ENCODE results near the gene SECISBP2. TPM values are rescaled to one million over a fixed set of nuclear protein-coding genes. Genes with fewer than 3 reads are reported as not detected.
"Not testable (repeated sequence)": the region's sequence is repeated elsewhere in the genome, so short reads cannot be mapped to it uniquely, and the experiment has no call there.

The SECISBP2 gene
- total RNA-seq, 2 donors from 2014 or later, result 43.1 to 76.2 TPM

DNA sequence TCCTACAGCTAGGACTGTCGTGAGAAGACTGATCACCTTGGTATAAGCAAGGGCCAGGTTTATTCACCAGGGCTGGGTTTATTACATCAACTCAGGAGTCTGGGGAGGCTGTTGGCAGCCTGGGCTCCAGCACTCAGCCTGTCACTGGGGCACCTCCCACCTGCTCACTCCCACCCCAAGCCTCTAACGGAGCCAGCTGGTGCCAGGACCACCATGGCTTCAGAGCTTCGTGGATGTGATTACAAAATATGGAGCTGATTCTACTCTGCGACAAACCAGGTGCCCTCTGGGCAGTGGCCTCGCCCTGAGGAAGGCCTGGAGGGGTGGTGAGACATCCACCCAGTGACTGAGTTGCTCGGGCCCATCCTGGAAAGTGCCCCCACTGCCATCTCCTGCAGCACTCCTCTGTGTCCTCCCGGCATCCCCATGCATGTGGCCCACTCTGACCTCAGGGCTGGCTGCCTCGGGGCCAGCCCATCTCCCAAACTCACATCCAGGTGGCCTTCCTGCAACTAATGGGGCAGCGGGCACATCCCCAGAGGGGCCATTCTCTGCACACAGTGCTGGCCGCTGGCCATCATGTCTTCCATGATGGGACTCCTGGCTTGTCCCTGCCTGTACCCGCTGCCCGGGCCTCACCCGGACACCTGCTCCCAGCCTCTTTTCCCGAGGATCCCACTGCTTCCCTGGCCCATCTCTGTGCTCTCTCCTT is 49.6 kb downstream of the SECISBP2 start:
- no peak for DNase-seq (ENCODE audit: low spot score)
- no peaks in the 10 kb centered on the region for H3K9me3 ChIP-seq
- H3K4me3 ChIP-seq, result no peak overlapping the region
- intact Hi-C loops (cut with DNase I), result no loop called here
- no peak overlapping the region for H3K27ac ChIP-seq
- 85% methylated on average over 14 of the region's 14 CpGs for WGBS
- H3K4me1 ChIP-seq (replicated peaks), result no peaks in the 10 kb centered on the region
- no peaks in the 10 kb centered on the region for H3K27me3 ChIP-seq (replicated peaks; ENCODE audit: insufficient read depth)
- TF ChIP-seq POLR2A (IDR thresholded peaks at IDR 0.05) (no peak), POLR2AphosphoS5 (IDR thresholded peaks at IDR 0.05) (no peak), CTCF (IDR thresholded peaks at IDR 0.05) (no peak)
- H3K36me3 ChIP-seq, result no peaks in the 10 kb centered on the region

- no peaks in the 10 kb centered on the region for H3K4me1 ChIP-seq (replicated peaks)
- no peak for TF ChIP-seq POLR2A (IDR thresholded peaks at IDR 0.05)
- no peak overlapping the region for H3K4me3 ChIP-seq
Measured at GRCh38 chr9:89368550-89368949, 50.2 kb downstream of the SECISBP2 start.

GRCh38 chr9:89368978-89369377 is 50.7 kb downstream of the SECISBP2 start:
- Histone ChIP-seq H3K4me1 (replicated peaks) (no peaks in the 10 kb centered on the region), H3K27me3 (replicated peaks; ENCODE audit: insufficient read depth) (no peaks in the 10 kb centered on the region), H3K27ac (no peak overlapping the region), H3K9me3 (no peaks in the 10 kb centered on the region), H3K36me3 (no peaks in the 10 kb centered on the region), H3K4me3 (no peak overlapping the region)
- intact Hi-C loops (cut with DNase I), result no loop called here
- no peak for DNase-seq (ENCODE audit: low spot score)
- WGBS, result 83% methylated on average over 8 of the region's 8 CpGs
- no peak for TF ChIP-seq POLR2AphosphoS5 (IDR thresholded peaks at IDR 0.05)
- TF ChIP-seq CTCF (IDR thresholded peaks at IDR 0.05), result no peak
- TF ChIP-seq POLR2A (IDR thresholded peaks at IDR 0.05), result no peak

More at GRCh38 chr9:89368550-89368949, 50.2 kb downstream of the SECISBP2 start:
- 81% methylated on average over 7 of the region's 7 CpGs for WGBS
- no peaks in the 10 kb centered on the region for H3K27me3 ChIP-seq (replicated peaks; ENCODE audit: insufficient read depth)
- intact Hi-C loops (cut with DNase I), result no loop called here
- H3K36me3 ChIP-seq, result no peaks in the 10 kb centered on the region
- DNase-seq (ENCODE audit: low spot score), result no peak
- H3K9me3 ChIP-seq, result no peaks in the 10 kb centered on the region
- H3K27ac ChIP-seq, result no peak overlapping the region

- no peak for TF ChIP-seq POLR2A (IDR thresholded peaks at IDR 0.05)
- TF ChIP-seq CTCF (IDR thresholded peaks at IDR 0.05), result no peak
- TF ChIP-seq POLR2AphosphoS5 (IDR thresholded peaks at IDR 0.05), result no peak
- no peaks in the 10 kb centered on the region for H3K27me3 ChIP-seq (replicated peaks; ENCODE audit: insufficient read depth)
- DNase-seq (ENCODE audit: low spot score), result no peak
- intact Hi-C loops (cut with DNase I), result no loop called here
- no peaks in the 10 kb centered on the region for H3K4me1 ChIP-seq (replicated peaks)
- H3K27ac ChIP-seq, result no peak overlapping the region
- H3K9me3 ChIP-seq, result no peaks in the 10 kb centered on the region
- 77% methylated on average over 6 of the region's 6 CpGs for WGBS
- no peaks in the 10 kb centered on the region for H3K36me3 ChIP-seq
- no peak overlapping the region for H3K4me3 ChIP-seq
Measured at GRCh38 chr9:89370593-89370992, 52.3 kb downstream of the SECISBP2 start.

- H3K4me3 ChIP-seq; intact Hi-C loops (cut with DNase I); H3K27me3 ChIP-seq (replicated peaks; ENCODE audit: insufficient read depth); H3K36me3 ChIP-seq; H3K4me1 ChIP-seq (replicated peaks); DNase-seq (ENCODE audit: low spot score); H3K27ac ChIP-seq; H3K9me3 ChIP-seq: not testable (repeated sequence)
- 83% methylated on average over 5 of the region's 5 CpGs for whole genome bisulfite sequencing
Measured at GRCh38 chr9:89371791-89372190, 53.5 kb downstream of the SECISBP2 start.

DNA sequence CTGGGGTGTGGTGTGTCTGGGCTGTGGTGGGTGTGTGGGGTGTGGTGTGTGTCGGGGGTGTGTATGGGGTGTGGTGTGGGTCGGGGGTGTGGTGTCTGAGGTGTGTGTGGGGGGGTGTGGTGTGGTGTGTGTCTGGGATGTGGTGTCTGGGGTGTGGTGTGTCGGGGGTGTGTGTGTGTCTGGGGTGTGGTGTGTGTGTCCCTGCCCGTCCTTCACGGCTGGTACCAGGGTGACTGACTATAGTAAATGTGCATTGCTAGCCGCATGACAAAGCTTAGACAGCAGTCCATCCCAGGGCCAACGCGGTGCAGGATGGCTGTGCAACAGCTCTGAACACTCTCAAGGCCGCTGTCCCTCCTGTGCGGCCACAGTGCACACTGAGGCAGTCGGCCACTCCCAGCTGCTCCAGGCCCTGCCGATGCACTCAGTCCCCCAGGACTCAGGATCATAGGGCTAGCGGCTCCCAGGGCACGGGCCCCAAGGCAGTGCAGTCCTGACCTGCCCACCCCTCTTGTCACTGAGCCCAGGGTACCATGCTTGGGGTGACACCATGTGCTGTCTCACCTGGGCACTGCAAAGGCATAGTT is 54.0 kb downstream of the SECISBP2 start:
- Histone ChIP-seq H3K36me3 (peaks cover 0 to under 1% of the 10 kb centered on the region in 2 donors), H3K9me3 (no peaks in the 10 kb centered on the region), H3K27ac (no peak overlapping the region), H3K4me3 (no peak overlapping the region), H3K4me1 (replicated peaks) (no peaks in the 10 kb centered on the region), H3K27me3 (replicated peaks; ENCODE audit: insufficient read depth) (no peaks in the 10 kb centered on the region)
- TF ChIP-seq POLR2AphosphoS5 (IDR thresholded peaks at IDR 0.05), result no peak
- intact Hi-C loops (cut with DNase I), result no loop called here
- 70% methylated on average over 14 of the region's 14 CpGs for whole genome bisulfite sequencing
- DNase-seq (ENCODE audit: low spot score), result no peak
